PFSK-1 (cell line): ENCODE data around the gene USF3.

Source experiments
- FOXP2 ChIP-seq: optimal IDR thresholded peaks from 2 replicates; pipeline ENCODE3; 2011; ENCODE audit warnings: borderline replicate concordance, control low read depth, inconsistent platforms; ENCODE audit not compliant: insufficient read depth; ENCODE audit errors: extremely low read length, extremely low read depth
- POLR2AphosphoS5 ChIP-seq: IDR thresholded peaks from 2 replicates; pipeline ENCODE4 v1.6.1; 2012; ENCODE audit warnings: low read depth, mild to moderate bottlenecking, control low read depth, low read length, moderate library complexity
- REST ChIP-seq, 2 experiments: IDR thresholded peaks; 2 replicates each; pipeline versions ENCODE4 v1.6.1 to v1.8.0; 2011 to 2012; ENCODE audit warnings: low read depth in 2 of 2, low read length in 2 of 2, control low read depth in 1 of 2, inconsistent platforms in 1 of 2, mild to moderate bottlenecking in 1 of 2, moderate library complexity in 1 of 2; ENCODE audit not compliant: insufficient read depth in 1 of 2
- SIN3A ChIP-seq: IDR thresholded peaks from 2 replicates; pipeline ENCODE4 v1.6.1; 2012; ENCODE audit warnings: mild to moderate bottlenecking, low read length, moderate library complexity, borderline replicate concordance; ENCODE audit not compliant: insufficient read depth
- TAF1 ChIP-seq: IDR thresholded peaks from 2 replicates; pipeline ENCODE4 v1.6.1; 2012; ENCODE audit warnings: low read length, control low read depth, borderline replicate concordance; ENCODE audit not compliant: insufficient read depth

The USF3 gene

GRCh38 chr3:113649174-113649845 lies 47.1 kb downstream of the USF3 start:
- TF ChIP-seq SIN3A (no peak), FOXP2 (no peak), POLR2AphosphoS5 (no peak), TAF1 (no peak), REST (IDR thresholded peaks at IDR 0.05; ENCODE audit: insufficient read depth in 1 of 2, low read depth in 2 of 2, low read length in 2 of 2) (no peak)

- TF ChIP-seq FOXP2: no peak
These were observed 47.9 kb downstream of the USF3 start for GRCh38 chr3:113648524-113648923.

GRCh38 chr3:113643583-113643982 lies 52.9 kb downstream of the USF3 start:
- TF ChIP-seq SIN3A (no peak), TAF1 (no peak), FOXP2 (no peak), REST (IDR thresholded peaks at IDR 0.05; ENCODE audit: insufficient read depth in 1 of 2, low read depth in 2 of 2, low read length in 2 of 2) (no peak), POLR2AphosphoS5 (no peak)

GRCh38 chr3:113638910-113639309 lies 57.5 kb downstream of the USF3 start:
- TF ChIP-seq TAF1 (no peak), POLR2AphosphoS5 (no peak), FOXP2 (no peak), REST (IDR thresholded peaks at IDR 0.05; ENCODE audit: insufficient read depth in 1 of 2, low read depth in 2 of 2, low read length in 2 of 2) (no peak), SIN3A (no peak)

GRCh38 chr3:113637756-113638155 lies 58.7 kb downstream of the USF3 start:
- TF ChIP-seq REST (IDR thresholded peaks at IDR 0.05; ENCODE audit: insufficient read depth in 1 of 2, low read depth in 2 of 2, low read length in 2 of 2): no peak
- no peak for TF ChIP-seq POLR2AphosphoS5
- no peak for TF ChIP-seq SIN3A
- TF ChIP-seq FOXP2: no peak
- TF ChIP-seq TAF1: no peak
